SK-N-SH treated with all-trans-retinoic acid at 6 μM for 48 hours (cell line): ENCODE measurements around the gene SEL1L2.

Source experiments
- ATAC-seq: fragments of 200-7000 bp; cut with Tn5 transposase; 3 replicates; pipeline ENCODE4 v1.9.1; 2020; ENCODE audit warnings: mild to moderate bottlenecking, moderate library complexity
- ARNTL ChIP-seq: fragments of 450-650 bp; formaldehyde crosslinking; IDR thresholded peaks from 2 replicates; pipeline ENCODE4 v1.5.0; 2020; ENCODE audit warnings: low read depth, mild to moderate bottlenecking, moderate library complexity, borderline replicate concordance
- BACH2 ChIP-seq: fragments of 250-450 bp; sonication (Bioruptor Pico); IDR thresholded peaks from 2 replicates; pipeline ENCODE4 v1.9.0; 2021; ENCODE audit warnings: mild to moderate bottlenecking, borderline replicate concordance
- CREB5 ChIP-seq: fragments of 250-450 bp; sonication (Bioruptor Pico); IDR thresholded peaks from 2 replicates; pipeline ENCODE4 v1.5.1; 2020; ENCODE audit warnings: low read depth, mild to moderate bottlenecking, moderate library complexity
- CSDC2 ChIP-seq: fragments of 250-450 bp; sonication (Bioruptor Pico); IDR thresholded peaks from 2 replicates; pipeline ENCODE4 v1.5.0; 2020; ENCODE audit warnings: mild to moderate bottlenecking, moderate library complexity
- CSRNP3 ChIP-seq: fragments of 250-450 bp; sonication (Bioruptor Pico); IDR thresholded peaks from 2 replicates; pipeline ENCODE4 v1.5.1; 2021; ENCODE audit warnings: mild to moderate bottlenecking, moderate library complexity
- GLIS3 ChIP-seq: fragments of 250-450 bp; sonication (Bioruptor Pico); IDR thresholded peaks from 2 replicates; pipeline ENCODE4 v1.5.0; 2020; ENCODE audit warnings: mild to moderate bottlenecking, moderate library complexity
- ISL1 ChIP-seq: fragments of 250-450 bp; sonication (Bioruptor Pico); IDR thresholded peaks from 2 replicates; pipeline ENCODE4 v2.1.2; 2022; ENCODE audit warnings: mild to moderate bottlenecking, moderate library complexity
- PATZ1 ChIP-seq: fragments of 250-450 bp; sonication (Bioruptor Pico); IDR thresholded peaks from 2 replicates; pipeline ENCODE4 v1.8.0; 2020; ENCODE audit warnings: mild to moderate bottlenecking, moderate library complexity, borderline replicate concordance
- POU6F1 ChIP-seq: fragments of 250-450 bp; sonication (Bioruptor Pico); IDR thresholded peaks from 2 replicates; pipeline ENCODE4 v1.8.0; 2021; ENCODE audit warnings: low read depth, mild to moderate bottlenecking, moderate library complexity, borderline replicate concordance
- PPARA ChIP-seq: fragments of 250-450 bp; sonication (Bioruptor Pico); IDR thresholded peaks from 2 replicates; pipeline ENCODE4 v1.5.0; 2020; ENCODE audit warnings: mild to moderate bottlenecking, borderline replicate concordance
- RARB ChIP-seq: fragments of 250-450 bp; sonication (Bioruptor Pico); IDR thresholded peaks from 2 replicates; pipeline ENCODE4 v1.8.0; 2021; ENCODE audit warnings: mild to moderate bottlenecking, moderate library complexity
- SNAI2 ChIP-seq: fragments of 250-450 bp; sonication (Bioruptor Pico); IDR thresholded peaks from 2 replicates; pipeline ENCODE4 v1.5.0; 2020; ENCODE audit warnings: mild to moderate bottlenecking, moderate library complexity
- TCF4 ChIP-seq: fragments of 250-450 bp; sonication (Bioruptor Pico); IDR thresholded peaks from 2 replicates; pipeline ENCODE4 v1.8.0; 2021; ENCODE audit warnings: mild to moderate bottlenecking, moderate library complexity, borderline replicate concordance
- TOX ChIP-seq: fragments of 250-450 bp; sonication (Bioruptor Pico); IDR thresholded peaks from 2 replicates; pipeline ENCODE4 v1.8.0; 2021; ENCODE audit warnings: mild to moderate bottlenecking, moderate library complexity, borderline replicate concordance
- ZC3H10 ChIP-seq: fragments of 250-450 bp; sonication (Bioruptor Pico); IDR thresholded peaks from 2 replicates; pipeline ENCODE4 v1.5.1; 2021; ENCODE audit warnings: mild to moderate bottlenecking, moderate library complexity
- ZFP3 ChIP-seq: fragments of 250-450 bp; sonication (Bioruptor Pico); IDR thresholded peaks from 2 replicates; pipeline ENCODE4 v1.5.0; 2020; ENCODE audit warnings: mild to moderate bottlenecking, moderate library complexity
- ZFP30 ChIP-seq: fragments of 450-650 bp; formaldehyde crosslinking; IDR thresholded peaks from 2 replicates; pipeline ENCODE4 v1.5.0; 2022; ENCODE audit warnings: mild to moderate bottlenecking, moderate library complexity
- ZNF565 ChIP-seq: fragments of 450-650 bp; formaldehyde crosslinking; conservative IDR thresholded peaks from 2 replicates; pipeline ENCODE4 v1.5.0; 2020; ENCODE audit warnings: low read depth, mild to moderate bottlenecking, moderate library complexity
- ZNF70 ChIP-seq: fragments of 450-650 bp; formaldehyde crosslinking; IDR thresholded peaks from 2 replicates; pipeline ENCODE4 v1.5.0; 2020; ENCODE audit warnings: mild to moderate bottlenecking, moderate library complexity
- ZNF8 ChIP-seq: fragments of 450-650 bp; formaldehyde crosslinking; IDR thresholded peaks from 2 replicates; pipeline ENCODE4 v1.5.0; 2020; ENCODE audit warnings: mild to moderate bottlenecking, moderate library complexity

The SEL1L2 gene

GRCh38 chr20:13858871-13859270 lies 131.5 kb downstream of the SEL1L2 start:
- no peak for ATAC-seq

GRCh38 chr20:13858439-13858838 lies 132.0 kb downstream of the SEL1L2 start:
- ATAC-seq: no peak
- TF ChIP-seq GLIS3 (CRISPR knock-in tag): no peak
- no peak for TF ChIP-seq SNAI2
- TF ChIP-seq PPARA: no peak
- TF ChIP-seq CSRNP3 (CRISPR knock-in tag): no peak
- TF ChIP-seq CSDC2 (CRISPR knock-in tag): no peak
- TF ChIP-seq ZFP3: no peak
- no peak for TF ChIP-seq ZC3H10 (CRISPR knock-in tag)
- no peak for TF ChIP-seq ZFP30 (CRISPR knock-in tag)
- no peak for TF ChIP-seq ARNTL (CRISPR knock-in tag)
- no peak for TF ChIP-seq RARB
- no peak for TF ChIP-seq POU6F1
- no peak for TF ChIP-seq BACH2
- TF ChIP-seq ZNF8 (CRISPR knock-in tag): no peak

More at GRCh38 chr20:13858871-13859270, 131.5 kb downstream of the SEL1L2 start:
- TF ChIP-seq TOX (CRISPR knock-in tag): no peak
- no peak for TF ChIP-seq PATZ1
- TF ChIP-seq TCF4 (CRISPR knock-in tag): no peak
- no peak for TF ChIP-seq ZNF565 (CRISPR knock-in tag)
- no peak for TF ChIP-seq CSRNP3 (CRISPR knock-in tag)
- no peak for TF ChIP-seq CREB5 (CRISPR knock-in tag)
- no peak for TF ChIP-seq GLIS3 (CRISPR knock-in tag)
- TF ChIP-seq ZNF70 (CRISPR knock-in tag): no peak
- TF ChIP-seq POU6F1: no peak
- no peak for TF ChIP-seq ISL1 (CRISPR knock-in tag)
- no peak for TF ChIP-seq ZNF8 (CRISPR knock-in tag)
- no peak for TF ChIP-seq PPARA

GRCh38 chr20:13857961-13858360 lies 132.5 kb downstream of the SEL1L2 start:
- no peak for ATAC-seq
- no peak for TF ChIP-seq ZFP30 (CRISPR knock-in tag)

GRCh38 chr20:13857304-13857703 lies 133.1 kb downstream of the SEL1L2 start:
- no peak for TF ChIP-seq ZNF565 (CRISPR knock-in tag)
- no peak for TF ChIP-seq TOX (CRISPR knock-in tag)
- no peak for TF ChIP-seq CSRNP3 (CRISPR knock-in tag)
- no peak for TF ChIP-seq CSDC2 (CRISPR knock-in tag)
- TF ChIP-seq ZNF8 (CRISPR knock-in tag): no peak
- TF ChIP-seq BACH2: no peak
- ATAC-seq: no peak
